ENCODE measurements around the gene MAZ.

The MAZ gene

GRCh38 chr16:29807426-29808218, 1.3 kb downstream of the MAZ start:
- DNase-seq (ENCODE audit: extremely low spot score, insufficient read length, low read depth) (no peak), FAIRE-seq (peak; percentile 84)

GRCh38 chr16:29808219-29808900, 2.0 kb downstream of the MAZ start:
- DNase-seq (ENCODE audit: extremely low spot score, insufficient read length, low read depth) (no peak), FAIRE-seq (no peak)

GRCh38 chr16:29809031-29809747, 2.9 kb downstream of the MAZ start:
- FAIRE-seq (no peak), DNase-seq (ENCODE audit: extremely low spot score, insufficient read length, low read depth) (no peak)

- DNase-seq (ENCODE audit: extremely low spot score, insufficient read length, low read depth) (no peak), FAIRE-seq (no peak)
These were observed 3.7 kb downstream of the MAZ start for GRCh38 chr16:29809850-29810698.

DNA sequence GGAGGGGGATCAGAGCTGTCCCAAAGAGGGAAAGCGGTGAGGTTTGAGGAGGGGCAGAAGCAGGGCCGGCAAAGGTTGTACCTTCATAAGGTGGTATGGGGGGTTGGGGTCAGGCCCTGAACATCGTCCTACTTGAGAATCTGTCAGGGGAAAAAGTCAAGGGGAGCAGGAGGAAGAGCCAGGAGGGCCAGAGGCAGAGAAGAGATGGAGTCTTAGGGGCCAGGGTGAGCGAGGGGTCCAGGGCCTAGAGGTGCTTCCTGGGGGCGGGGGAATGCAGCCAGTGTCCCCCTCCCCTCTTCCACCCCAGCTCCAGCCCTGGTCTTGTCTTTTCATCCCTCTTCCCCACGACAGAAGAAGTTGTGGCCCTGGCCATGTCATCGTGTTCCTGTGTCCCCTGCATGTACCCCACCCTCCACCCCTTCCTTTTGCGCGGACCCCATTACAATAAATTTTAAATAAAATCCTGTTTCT, 4.4 kb downstream of the MAZ start:
- DNase-seq (ENCODE audit: extremely low spot score, insufficient read length, low read depth) (no peak), FAIRE-seq (no peak)

DNA sequence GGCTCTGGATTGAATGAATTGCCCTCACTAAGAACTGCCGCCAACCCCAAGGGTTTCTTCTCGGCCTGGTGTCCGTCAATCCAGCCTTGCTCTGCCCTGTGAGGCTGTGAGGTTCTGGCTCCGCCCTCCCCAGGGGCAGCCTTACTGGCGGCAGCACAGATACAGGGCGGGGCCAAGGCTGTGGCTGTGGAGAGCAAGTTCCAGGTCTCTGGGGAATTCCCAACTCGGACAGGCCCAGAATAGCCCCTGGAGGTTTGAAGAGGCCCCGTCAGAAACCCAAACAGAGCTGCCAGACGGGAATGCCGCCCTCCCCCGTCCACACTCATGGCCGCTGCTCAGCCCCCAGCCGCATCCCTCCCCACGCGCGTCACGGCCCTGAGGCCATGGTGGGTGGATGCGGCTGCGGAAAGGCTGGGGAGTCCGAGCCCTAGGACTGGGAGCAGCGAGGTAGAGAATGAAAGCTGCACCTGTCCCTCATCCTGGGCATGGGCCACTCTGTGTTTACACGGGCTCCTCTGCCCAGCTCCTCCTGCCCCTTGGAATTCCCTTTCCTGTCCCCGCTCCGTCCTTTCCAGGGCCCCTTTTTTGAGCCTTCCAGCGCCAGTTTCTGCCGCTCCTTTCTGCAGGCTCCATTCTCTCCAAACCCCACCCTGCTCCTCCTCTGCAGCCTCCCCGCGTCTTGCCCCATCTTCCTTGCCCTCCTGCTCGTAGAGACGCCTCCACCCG, 5.0 kb downstream of the MAZ start:
- FAIRE-seq = peak; percentile 99

GRCh38 chr16:29811896-29812665, 5.8 kb downstream of the MAZ start, which contains the start of gene PRRT2:
Gene PRRT2, plus strand, starts transcription at chr16:29812193. Its CDS starts 862 bp downstream, at chr16:29813055.
- DNase-seq (ENCODE audit: extremely low spot score, insufficient read length, low read depth) (no peak), FAIRE-seq (no peak)

More for the DNA sequence above, 5.0 kb downstream of the MAZ start:
- DNase-seq (ENCODE audit: extremely low spot score, insufficient read length, low read depth) = no peak

DNA sequence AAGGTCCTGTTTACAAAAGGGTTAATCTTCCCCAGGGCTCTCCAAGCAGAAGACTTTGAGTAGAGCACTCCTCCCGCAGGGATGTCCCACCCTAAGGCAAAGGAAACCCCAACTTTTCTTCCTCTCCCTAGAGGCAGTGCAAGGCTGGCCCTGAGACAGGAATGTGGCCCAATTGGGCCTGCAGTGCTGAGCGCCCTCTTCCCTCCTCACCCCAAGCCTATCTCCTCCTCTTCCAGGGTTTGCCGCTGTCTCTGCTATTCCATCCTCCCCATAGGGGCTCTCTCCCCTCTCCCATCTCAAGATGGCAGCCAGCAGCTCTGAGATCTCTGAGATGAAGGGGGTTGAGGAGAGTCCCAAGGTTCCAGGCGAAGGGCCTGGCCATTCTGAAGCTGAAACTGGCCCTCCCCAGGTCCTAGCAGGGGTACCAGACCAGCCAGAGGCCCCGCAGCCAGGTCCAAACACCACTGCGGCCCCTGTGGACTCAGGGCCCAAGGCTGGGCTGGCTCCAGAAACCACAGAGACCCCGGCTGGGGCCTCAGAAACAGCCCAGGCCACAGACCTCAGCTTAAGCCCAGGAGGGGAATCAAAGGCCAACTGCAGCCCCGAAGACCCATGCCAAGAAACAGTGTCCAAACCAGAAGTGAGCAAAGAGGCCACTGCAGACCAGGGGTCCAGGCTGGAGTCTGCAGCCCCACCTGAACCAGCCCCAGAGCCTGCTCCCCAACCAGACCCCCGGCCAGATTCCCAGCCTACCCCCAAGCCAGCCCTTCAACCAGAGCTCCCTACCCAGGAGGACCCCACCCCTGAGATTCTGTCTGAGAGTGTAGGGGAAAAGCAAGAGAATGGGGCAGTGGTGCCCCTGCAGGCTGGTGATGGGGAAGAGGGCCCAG, 6.7 kb downstream of the MAZ start:
- no peak for FAIRE-seq
- no peak for DNase-seq (ENCODE audit: extremely low spot score, insufficient read length, low read depth)

- no peak for FAIRE-seq
- no peak for DNase-seq (ENCODE audit: extremely low spot score, insufficient read length, low read depth)
These were observed 7.6 kb downstream of the MAZ start for GRCh38 chr16:29813644-29814562.

GRCh38 chr16:29814592-29814991, 8.3 kb downstream of the MAZ start:
- no peak for FAIRE-seq
- no peak for DNase-seq (ENCODE audit: extremely low spot score, insufficient read length, low read depth)

GRCh38 chr16:29815032-29815721, 8.8 kb downstream of the MAZ start:
- DNase-seq (ENCODE audit: extremely low spot score, insufficient read length, low read depth) (no peak), FAIRE-seq (no peak)

GRCh38 chr16:29815793-29816693, 9.7 kb downstream of the MAZ start, which contains the start of gene PAGR1:
Gene PAGR1, plus strand, starts transcription at chr16:29816152. Its CDS starts 374 bp downstream, at chr16:29816526.
- peak; percentile 89 for DNase-seq (ENCODE audit: extremely low spot score, insufficient read length, low read depth)
- FAIRE-seq = peak; percentile 97

- peak; percentile 68 for FAIRE-seq
These were observed 10.5 kb downstream of the MAZ start for GRCh38 chr16:29816694-29817441.

DNA sequence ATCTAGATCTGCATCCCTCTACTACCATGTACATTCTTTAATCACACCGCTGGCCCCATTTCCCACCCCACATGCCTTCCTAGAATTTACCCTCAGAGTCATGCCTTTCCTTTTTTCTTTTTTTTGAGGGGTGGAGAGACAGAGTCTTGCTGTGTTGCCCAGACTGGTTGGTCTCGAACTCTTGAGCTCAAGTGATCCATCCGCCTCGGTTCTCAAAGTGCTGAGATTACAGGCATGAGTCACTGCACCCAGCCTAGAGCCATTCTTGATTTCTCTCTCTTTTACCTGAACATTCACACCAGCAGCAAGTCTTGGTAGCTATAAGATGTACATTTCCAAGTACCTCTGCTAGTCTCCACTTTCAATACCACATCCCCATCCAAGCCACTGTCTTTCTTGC, 11.8 kb downstream of the MAZ start:
- DNase-seq (ENCODE audit: extremely low spot score, insufficient read length, low read depth) (no peak), FAIRE-seq (no peak)

More at GRCh38 chr16:29816694-29817441, 10.5 kb downstream of the MAZ start:
- no peak for DNase-seq (ENCODE audit: extremely low spot score, insufficient read length, low read depth)

All from GM18507 (cell line).